ENCODE results near the gene GALNT12. TPM values are rescaled to one million over a fixed set of nuclear protein-coding genes. Genes with fewer than 3 reads are reported as not detected.

Gene GALNT12
- total RNA-seq, 1 donor from 2014 or later = 46.5 TPM

DNA sequence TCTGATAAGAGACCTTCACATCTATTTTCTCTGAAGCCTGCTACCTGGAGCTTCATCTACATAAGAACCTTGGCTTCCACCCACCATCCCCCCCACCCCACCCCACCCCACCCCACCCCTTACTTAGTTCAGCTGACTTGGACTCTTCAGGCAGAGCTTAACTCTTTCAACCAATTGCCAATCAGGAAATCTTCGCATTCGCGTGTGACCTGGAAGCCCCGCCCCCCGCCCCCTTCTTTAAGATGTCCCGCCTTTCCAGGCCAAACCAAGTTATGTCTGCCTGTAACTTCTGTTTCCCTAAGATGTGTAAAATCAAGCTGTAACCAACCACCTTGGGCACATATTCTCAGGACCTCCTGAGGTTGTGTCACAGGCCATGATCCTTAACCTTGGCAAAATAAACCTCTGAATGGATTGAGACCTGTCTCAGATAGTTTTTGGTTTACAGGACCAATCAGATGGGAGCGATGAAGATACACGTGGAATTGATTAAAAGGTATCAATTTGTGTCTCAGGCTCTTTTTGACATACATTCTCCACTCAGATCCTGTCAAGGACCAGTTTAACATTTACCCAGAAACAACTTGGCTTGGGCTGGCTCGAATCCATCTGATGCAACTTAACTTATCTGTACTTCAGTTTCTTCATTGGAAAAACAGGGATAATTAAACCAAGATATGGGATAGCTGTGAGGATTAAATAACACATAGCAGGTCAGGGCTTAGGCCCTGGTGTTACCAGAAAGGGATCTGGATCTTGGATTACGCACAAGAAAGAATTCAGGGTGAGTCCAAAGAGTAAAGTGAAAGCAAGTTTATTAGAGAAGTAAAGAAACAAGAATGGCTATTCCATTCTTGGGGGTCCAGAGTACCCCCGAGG is 43.6 kb downstream of the GALNT12 start:
- H3K36me3 Mint-ChIP-seq = peaks cover 4% of the 10 kb centered on the region

DNA sequence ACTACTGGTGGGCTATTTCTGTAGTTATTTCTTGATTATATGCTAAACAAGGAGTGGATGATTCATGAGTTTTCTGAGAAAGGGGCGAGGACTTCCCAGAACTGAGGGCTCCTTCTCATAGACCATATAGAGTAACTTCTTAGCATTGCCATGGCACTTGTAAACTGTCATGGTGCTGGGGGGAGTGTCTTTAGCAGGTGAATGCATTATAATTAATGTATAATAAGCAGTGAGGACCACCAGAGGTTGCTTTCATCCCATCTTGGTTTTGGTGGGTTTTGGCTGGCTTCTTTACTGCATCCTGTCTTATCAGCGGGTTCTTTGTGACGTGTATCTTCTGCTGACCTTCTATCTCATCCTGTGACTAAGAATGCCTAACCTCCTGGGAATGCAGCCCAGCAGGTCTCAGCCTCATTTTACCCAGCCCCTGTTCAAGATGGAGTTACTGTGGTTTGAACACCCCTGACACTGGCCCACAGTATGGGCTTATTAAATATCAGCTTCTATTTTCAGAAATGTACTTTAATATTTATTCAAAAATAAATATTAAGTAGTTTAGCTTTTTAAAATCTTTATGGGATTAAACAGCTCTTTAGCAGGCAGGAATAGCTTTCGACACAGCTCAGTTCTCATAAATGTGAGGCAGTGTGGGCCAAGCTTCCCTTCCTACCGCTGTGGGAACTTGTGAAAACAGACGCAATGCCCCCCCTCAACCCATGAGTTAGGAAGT is 44.4 kb downstream of the GALNT12 start:
- peaks cover 7% of the 10 kb centered on the region for H3F3A ChIP-seq (ENCODE audit: low read depth)
- TF ChIP-seq EZH2 (IDR thresholded peaks at IDR 0.05) (no peak), EZH2phosphoT487 (IDR thresholded peaks at IDR 0.05) (no peak)
- TF ChIP-seq, protein P1, sequence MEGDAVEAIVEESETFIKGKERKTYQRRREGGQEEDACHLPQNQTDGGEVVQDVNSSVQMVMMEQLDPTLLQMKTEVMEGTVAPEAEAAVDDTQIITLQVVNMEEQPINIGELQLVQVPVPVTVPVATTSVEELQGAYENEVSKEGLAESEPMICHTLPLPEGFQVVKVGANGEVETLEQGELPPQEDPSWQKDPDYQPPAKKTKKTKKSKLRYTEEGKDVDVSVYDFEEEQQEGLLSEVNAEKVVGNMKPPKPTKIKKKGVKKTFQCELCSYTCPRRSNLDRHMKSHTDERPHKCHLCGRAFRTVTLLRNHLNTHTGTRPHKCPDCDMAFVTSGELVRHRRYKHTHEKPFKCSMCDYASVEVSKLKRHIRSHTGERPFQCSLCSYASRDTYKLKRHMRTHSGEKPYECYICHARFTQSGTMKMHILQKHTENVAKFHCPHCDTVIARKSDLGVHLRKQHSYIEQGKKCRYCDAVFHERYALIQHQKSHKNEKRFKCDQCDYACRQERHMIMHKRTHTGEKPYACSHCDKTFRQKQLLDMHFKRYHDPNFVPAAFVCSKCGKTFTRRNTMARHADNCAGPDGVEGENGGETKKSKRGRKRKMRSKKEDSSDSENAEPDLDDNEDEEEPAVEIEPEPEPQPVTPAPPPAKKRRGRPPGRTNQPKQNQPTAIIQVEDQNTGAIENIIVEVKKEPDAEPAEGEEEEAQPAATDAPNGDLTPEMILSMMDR (IDR thresholded peaks at IDR 0.05) = no peak
- H3K27ac ChIP-seq = no peak overlapping the region
- no peaks in the 10 kb centered on the region for H3K9me3 ChIP-seq (ENCODE audit: low read depth)
- no peaks in the 10 kb centered on the region for H3K9me3 Mint-ChIP-seq
- no peaks in the 10 kb centered on the region for H4K20me1 ChIP-seq (ENCODE audit: low read depth)
- DNase-seq (ENCODE audit: low spot score) = no peak
- H3K4me1 ChIP-seq = peaks cover 6% of the 10 kb centered on the region
- no peak overlapping the region for H2AFZ ChIP-seq (replicated peaks)
- H3K36me3 ChIP-seq = no peaks in the 10 kb centered on the region
- H3K27me3 ChIP-seq = no peaks in the 10 kb centered on the region
- H3K27me3 Mint-ChIP-seq (ENCODE audit: insufficient read depth, low read depth) = peaks cover 4% of the 10 kb centered on the region
- no peak overlapping the region for H3K9ac ChIP-seq
- H3K79me2 ChIP-seq (ENCODE audit: low read depth) = no peaks in the 10 kb centered on the region
- H3K4me1 Mint-ChIP-seq = peaks cover 11% of the 10 kb centered on the region
- H3K4me3 Mint-ChIP-seq = no peak overlapping the region
- no peak overlapping the region for H3K4me2 ChIP-seq
- H3K4me3 ChIP-seq = no peak overlapping the region
- peak overlapping the region; percentile 19 for H3K27ac Mint-ChIP-seq
- peaks cover 4% of the 10 kb centered on the region for H3K36me3 Mint-ChIP-seq

More for the DNA sequence above, 43.6 kb downstream of the GALNT12 start:
- Histone ChIP-seq H3K4me2 (no peak overlapping the region), H3K4me1 (peaks cover 6% of the 10 kb centered on the region), H3K9me3 (ENCODE audit: low read depth) (no peaks in the 10 kb centered on the region), H3F3A (ENCODE audit: low read depth) (peaks cover 7% of the 10 kb centered on the region), H3K4me3 (no peak overlapping the region), H3K79me2 (ENCODE audit: low read depth) (no peaks in the 10 kb centered on the region), H4K20me1 (ENCODE audit: low read depth) (no peaks in the 10 kb centered on the region), H2AFZ (replicated peaks) (no peak overlapping the region), H3K36me3 (no peaks in the 10 kb centered on the region), H3K27me3 (no peaks in the 10 kb centered on the region), H3K9ac (no peak overlapping the region), H3K27ac (no peak overlapping the region)
- H3K27ac Mint-ChIP-seq = peak overlapping the region; percentile 19
- no peak for TF ChIP-seq EZH2phosphoT487 (IDR thresholded peaks at IDR 0.05)
- TF ChIP-seq, protein P1 (IDR thresholded peaks at IDR 0.05) = no peak
- no peak overlapping the region for H3K4me3 Mint-ChIP-seq
- no peaks in the 10 kb centered on the region for H3K9me3 Mint-ChIP-seq
- H3K27me3 Mint-ChIP-seq (ENCODE audit: insufficient read depth, low read depth) = peaks cover 4% of the 10 kb centered on the region
- H3K4me1 Mint-ChIP-seq = peaks cover 11% of the 10 kb centered on the region
- no peak for DNase-seq (ENCODE audit: low spot score)

DNA sequence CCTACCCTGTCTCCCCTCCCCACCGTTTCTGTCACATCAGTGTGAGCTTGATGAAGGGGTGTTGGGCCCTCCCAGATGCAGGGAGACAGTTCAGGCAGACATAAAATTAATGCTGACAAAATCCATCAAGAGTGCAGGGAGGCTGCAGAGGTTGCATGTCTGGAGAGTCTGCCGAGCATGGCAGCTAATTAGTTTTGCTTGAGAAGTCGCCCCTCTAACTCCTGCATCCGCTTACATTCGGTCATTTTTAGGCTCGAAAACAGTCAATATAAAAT is 44.9 kb downstream of the GALNT12 start:
- Histone ChIP-seq H3K4me1 (peaks cover 6% of the 10 kb centered on the region), H3K9ac (no peak overlapping the region), H3K36me3 (no peaks in the 10 kb centered on the region), H4K20me1 (ENCODE audit: low read depth) (no peaks in the 10 kb centered on the region), H3K27ac (no peak overlapping the region), H2AFZ (replicated peaks) (no peak overlapping the region), H3K79me2 (ENCODE audit: low read depth) (no peaks in the 10 kb centered on the region), H3F3A (ENCODE audit: low read depth) (peaks cover 7% of the 10 kb centered on the region), H3K9me3 (ENCODE audit: low read depth) (no peaks in the 10 kb centered on the region), H3K4me2 (no peak overlapping the region), H3K27me3 (no peaks in the 10 kb centered on the region), H3K4me3 (no peak overlapping the region)
- DNase-seq (ENCODE audit: low spot score) = no peak
- TF ChIP-seq EZH2 (IDR thresholded peaks at IDR 0.05) (no peak), EZH2phosphoT487 (IDR thresholded peaks at IDR 0.05) (no peak)
- TF ChIP-seq, protein P1 (IDR thresholded peaks at IDR 0.05) = no peak
- H3K27me3 Mint-ChIP-seq (ENCODE audit: insufficient read depth, low read depth) = peaks cover 4% of the 10 kb centered on the region
- H3K27ac Mint-ChIP-seq = no peak overlapping the region
- H3K4me1 Mint-ChIP-seq = peaks cover 11% of the 10 kb centered on the region
- H3K36me3 Mint-ChIP-seq = peaks cover 4% of the 10 kb centered on the region
- H3K4me3 Mint-ChIP-seq = no peak overlapping the region
- H3K9me3 Mint-ChIP-seq = no peaks in the 10 kb centered on the region

All from neural progenitor cell (in vitro differentiated cells).